CD4-positive, alpha-beta T cell treated with Interleukin-15 for 1 hour (primary cell): ENCODE measurements around the gene SCTR.

ENCODE experiments used
- DNase-seq: peaks from one replicate; pipeline ENCODE4 v3.0.0-alpha.2; 2020

Gene SCTR

DNA sequence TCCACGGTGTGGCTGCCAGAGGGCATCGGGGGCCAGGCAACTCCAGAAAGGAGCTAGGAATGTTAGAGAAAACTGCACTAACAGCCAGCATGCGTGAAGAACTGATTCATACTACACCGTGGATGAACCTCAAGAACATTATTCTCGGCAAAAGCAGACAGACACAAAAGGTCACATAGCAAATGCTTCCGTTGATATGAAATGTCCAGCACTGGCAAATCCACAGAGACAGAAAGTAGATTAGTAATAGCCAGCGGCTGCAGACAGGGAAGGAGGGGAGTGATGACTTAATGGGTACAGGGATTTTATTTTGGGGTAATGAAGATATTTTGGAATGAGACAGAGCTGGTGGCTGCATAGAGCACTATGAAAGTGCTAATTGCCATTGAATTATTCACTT, 37.4 kb downstream of the SCTR start:
- DNase-seq, result no peak

GRCh38 chr2:119486196-119486827, 38.0 kb downstream of the SCTR start:
- no peak for DNase-seq

DNA sequence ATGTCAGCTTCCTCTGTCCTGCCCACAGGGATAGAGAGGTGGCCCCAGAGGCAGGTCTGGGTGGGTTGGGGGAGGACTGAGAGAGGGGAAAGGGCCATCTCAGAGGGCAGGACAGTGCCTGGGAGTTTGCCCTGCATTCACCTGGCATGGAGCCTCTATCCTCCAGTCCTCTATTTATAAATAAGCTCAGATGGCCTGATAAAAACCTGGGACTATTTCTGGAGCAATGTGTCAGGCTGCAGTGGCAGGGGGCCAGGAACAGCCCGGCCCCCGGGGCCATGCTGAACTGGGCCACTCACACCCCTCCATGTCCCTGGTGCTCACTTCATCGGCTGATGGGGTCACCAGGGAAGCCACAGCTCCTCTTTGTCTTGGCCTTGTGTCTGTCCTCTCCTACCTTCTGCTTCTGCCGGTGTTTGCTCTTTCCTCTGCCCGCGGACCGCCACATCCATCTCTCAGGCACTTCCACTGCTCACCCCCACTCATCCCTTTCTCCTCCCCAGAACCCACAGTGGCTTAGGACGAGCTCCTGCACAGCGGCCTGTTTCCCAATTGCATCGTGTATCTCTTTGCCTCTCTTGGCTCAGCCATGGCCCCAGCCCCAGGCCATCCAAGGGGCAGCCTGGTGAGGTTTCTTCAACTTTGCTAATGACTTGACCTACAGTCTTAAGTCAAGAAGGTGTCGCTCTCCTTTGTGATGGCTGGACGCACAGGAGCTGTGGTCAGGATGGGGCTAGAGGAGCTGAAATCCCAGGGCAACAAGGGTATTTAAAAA, 38.8 kb downstream of the SCTR start:
- no peak for DNase-seq

DNA sequence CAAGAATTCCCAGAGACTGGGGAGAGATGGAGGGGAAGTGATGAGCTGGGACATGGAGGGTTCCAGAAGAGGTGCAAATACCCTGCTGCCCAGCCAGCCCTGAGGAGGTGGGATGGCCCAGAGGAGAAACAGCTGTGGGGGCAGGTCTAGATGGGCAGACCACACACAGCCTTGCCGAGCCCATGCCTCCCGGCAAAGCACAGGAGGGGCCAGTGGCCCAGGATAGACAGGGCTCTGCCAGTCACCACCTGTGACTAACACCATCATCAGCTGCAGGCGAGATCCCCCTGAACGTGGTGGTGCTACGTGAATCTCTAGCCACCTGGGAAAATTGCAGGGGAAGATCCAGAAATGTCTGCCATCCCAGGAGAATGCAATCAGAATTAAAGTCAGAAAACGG, 39.4 kb downstream of the SCTR start:
- DNase-seq, result no peak

DNA sequence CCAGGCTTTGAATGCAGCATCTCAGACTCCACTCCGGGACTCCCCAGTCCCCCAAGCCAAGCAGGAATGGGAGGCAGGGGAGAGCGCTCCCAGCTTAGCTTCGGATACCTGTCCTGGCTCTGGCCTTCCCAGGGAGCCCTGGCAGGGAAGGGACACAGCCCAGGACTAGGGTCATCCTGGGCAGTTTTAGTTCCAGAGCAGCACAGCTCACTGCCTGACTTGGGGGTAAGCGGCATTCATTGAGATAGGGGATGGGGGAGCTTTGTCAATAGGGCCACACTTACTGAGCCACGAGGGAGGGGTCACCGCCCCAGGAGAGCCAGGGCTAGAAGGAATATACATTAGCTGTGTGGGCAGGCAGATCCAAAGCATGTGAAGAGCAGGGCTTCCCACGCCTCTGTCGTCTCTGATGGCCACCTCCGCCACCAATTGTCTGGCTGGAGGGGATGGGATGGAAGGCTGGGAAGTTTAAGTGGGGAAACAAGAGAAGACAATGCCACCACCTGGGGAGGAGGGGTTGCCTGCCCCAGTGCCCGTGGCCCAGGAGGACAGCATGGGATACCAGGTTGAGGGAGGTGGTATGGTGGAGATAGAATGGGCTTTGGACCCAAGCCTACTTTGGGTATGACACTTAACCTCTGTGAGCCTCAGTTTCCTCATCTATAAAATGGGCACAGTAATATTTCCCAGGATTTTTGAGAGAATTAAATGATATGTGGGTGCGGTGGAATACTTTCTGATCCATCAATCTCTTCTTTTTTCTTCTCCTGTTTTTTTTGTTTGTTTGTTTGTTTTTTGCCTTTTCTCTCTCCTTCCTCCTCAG, 40.2 kb downstream of the SCTR start:
- DNase-seq, result no peak

- no peak for DNase-seq
These were observed 40.9 kb downstream of the SCTR start for GRCh38 chr2:119483395-119483753.

DNA sequence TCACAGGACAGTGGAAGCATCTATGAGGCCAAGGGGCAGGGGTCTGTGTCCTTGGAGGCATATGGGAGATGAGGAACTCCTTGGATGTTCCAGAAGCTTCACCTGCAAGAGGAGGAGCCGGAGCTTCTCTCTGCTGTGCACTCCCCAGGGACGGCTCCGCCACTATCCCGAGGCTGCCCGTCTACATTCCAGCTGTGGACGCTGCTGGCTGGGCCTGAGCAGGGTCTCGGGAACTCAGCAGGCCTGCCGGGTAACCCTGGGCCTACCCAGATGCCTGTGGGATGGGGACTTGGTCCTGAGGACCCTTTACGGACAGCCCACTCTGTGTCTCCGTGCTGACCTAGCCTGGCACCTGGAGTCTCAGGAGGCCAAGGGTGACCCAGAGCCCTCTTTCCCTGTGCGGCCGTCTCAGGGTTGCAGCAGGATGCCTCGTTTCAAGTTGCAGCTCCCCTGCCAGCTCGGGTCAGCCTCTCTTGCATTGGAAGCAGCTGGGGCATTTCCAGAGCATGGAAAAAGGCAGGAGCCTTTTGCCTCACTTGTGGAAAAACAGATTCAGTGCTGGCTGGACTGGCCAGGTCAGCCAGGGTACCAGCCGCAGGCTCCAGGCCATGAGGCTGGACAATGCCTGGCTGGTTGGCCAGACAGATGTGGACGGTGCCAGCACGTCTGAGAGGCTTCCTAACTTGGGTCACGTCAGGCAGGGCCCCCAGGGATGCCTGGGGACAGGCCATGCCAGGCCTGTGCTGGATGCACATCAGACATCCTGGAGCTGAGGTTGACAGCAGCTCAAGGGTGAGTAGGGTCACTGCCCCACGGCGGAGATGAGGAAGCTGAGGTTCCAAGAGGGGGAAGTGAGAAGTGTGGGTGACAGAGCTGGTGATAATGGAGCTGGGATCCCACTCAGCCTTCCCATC, 41.5 kb downstream of the SCTR start:
- DNase-seq, result no peak

GRCh38 chr2:119481501-119482455, 42.5 kb downstream of the SCTR start:
- DNase-seq, result no peak

DNA sequence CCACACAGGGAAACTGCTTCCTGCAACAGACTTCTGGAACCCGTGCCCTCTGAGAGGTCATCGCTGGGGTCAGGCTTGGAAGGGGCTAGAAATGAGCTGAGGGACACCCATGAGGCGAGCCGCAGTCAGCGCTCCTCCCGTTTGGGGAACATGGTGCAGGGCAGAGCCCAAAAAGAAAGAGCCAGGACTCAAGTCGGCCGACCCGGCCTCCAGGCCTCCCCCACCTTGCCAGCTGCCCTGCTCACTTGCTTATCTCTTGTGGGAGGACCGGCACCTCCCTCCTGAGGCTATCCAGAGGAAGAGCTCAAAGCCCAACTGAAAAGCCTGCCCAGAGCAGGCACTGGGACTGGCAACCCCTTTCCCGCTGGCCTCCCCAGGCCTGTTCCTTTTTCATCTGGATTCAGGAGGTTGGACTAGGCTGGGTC, 43.6 kb downstream of the SCTR start:
- no peak for DNase-seq

- DNase-seq, result no peak
These were observed 44.1 kb downstream of the SCTR start for GRCh38 chr2:119480184-119480583.

DNA sequence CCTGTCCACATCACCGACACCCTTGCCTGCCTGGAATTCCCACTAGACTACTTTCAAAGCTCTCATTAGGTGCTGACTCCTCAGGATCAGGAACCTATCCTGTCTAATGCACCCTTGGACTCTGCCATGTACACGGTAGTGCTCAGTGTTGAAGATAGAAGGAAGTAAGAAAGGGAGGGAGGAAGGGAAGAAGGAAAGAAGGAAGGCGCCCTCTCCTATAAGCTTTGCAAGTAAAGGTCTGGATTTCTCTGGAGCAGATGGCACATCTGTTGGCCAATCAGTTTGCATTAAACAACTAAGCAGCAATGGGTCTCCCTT, 45.3 kb downstream of the SCTR start:
- DNase-seq, result no peak

DNA sequence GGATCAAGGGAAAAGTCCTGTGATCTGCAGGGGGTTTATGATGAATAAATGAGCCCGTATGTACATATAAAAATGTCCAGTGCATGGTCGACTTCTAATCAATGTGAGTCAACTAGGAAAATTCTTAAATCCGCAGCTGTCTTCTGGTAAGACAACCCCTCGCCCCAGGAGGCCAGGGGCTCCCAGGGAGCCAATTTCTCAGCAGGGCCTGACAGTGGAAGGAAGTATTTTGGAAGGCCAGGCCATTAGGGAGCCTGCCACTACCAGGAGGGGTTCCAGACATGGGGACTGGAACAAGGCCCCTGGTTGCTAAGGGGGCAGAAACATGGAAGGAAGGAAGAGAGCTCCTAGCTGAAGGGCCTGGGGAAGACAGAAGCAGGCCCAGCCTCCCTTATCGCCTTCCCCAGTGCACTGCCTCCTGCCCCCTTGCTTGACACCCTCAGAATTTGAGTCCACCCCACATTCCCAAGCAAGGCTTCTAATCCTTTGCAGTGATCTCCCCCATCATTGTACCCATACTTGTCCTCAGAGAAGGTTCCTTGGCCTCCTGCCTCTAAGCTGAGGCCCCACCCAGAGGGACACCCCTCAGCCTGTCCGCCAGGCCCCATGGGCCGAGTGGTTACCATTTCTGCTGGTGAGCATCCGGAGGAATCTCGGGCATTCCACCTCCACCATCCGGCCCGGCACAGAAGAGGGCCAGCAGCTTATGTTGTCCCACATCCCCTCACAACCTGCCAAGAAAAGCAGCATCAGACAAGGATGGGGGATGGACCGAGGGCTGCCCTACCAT, 45.9 kb downstream of the SCTR start:
- no peak for DNase-seq

GRCh38 chr2:119477113-119477505, 47.2 kb downstream of the SCTR start:
- no peak for DNase-seq

GRCh38 chr2:119476301-119477112, 47.8 kb downstream of the SCTR start:
- DNase-seq, result no peak

DNA sequence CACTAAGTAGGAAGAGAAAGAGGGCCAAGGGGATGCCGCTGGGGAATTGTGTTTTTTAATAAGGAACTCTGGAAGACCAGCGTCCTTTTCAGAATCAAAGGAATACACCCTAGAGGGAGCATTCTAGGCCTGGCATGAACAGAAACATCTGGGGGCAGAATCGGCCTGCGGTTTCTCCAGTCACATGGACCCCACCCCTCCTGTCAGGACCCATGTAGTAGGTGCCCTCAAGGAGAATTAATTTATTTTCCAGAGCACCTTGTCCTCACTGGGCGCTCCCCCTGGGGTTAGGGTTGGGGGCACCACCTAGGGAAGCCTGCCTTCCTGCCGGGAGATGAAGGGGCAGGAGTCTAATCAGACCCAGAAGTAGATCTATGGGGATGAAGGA, 48.4 kb downstream of the SCTR start:
- DNase-seq, result no peak

- no peak for DNase-seq
These were observed 48.9 kb downstream of the SCTR start for GRCh38 chr2:119475225-119475856.

GRCh38 chr2:119474371-119475224, 49.7 kb downstream of the SCTR start:
- DNase-seq, result no peak

- no peak for DNase-seq
These were observed 50.5 kb downstream of the SCTR start for GRCh38 chr2:119473621-119474370.
